Thyroid gland (tissue), 4 donors: ENCODE measurements around the gene RFPL3. TPM values are rescaled to one million over a fixed set of nuclear protein-coding genes. Genes with fewer than 3 reads are reported as not detected.

Source experiments
- DNase-seq, 2 donors: peaks; one replicate each; pipeline ENCODE4 v3.0.0-alpha.2; 2019
- H3K27ac ChIP-seq, 3 donors: fragments of 200-600 bp; sonication (generic); 1 replicate in 2 of 3; 2 replicates in 1 of 3; pipeline ENCODE4 v1.5.1; 2016 to 2019; ENCODE audit warnings: mild to moderate bottlenecking in 1 of 3, moderate library complexity in 1 of 3
- H3K27me3 ChIP-seq: fragments of 200-600 bp; sonication (generic); one replicate; pipeline ENCODE4 v1.5.1; 2019
- H3K36me3 ChIP-seq, 2 donors: fragments of 200-600 bp; sonication (generic); one replicate each; pipeline ENCODE4 v1.5.1; 2016 to 2019
- H3K4me1 ChIP-seq, 2 donors: fragments of 200-600 bp; sonication (generic); one replicate each; pipeline ENCODE4 v1.5.1; 2017 to 2019
- H3K4me3 ChIP-seq, 3 donors: fragments of 200-600 bp; sonication (generic); replicated peaks in 1 of 3; 1 replicate in 2 of 3; 2 replicates in 1 of 3; pipeline ENCODE4 v1.5.1; 2016; ENCODE audit warnings: mild to moderate bottlenecking in 1 of 3
- H3K9me3 ChIP-seq: fragments of 200-600 bp; sonication (generic); one replicate; pipeline ENCODE4 v1.5.1; 2017
- CTCF ChIP-seq, 6 experiments: fragments of 200-600 bp in 3 of 6; fragments of 450-650 bp in 3 of 6; sonication (generic) in 3 of 6; IDR thresholded peaks; one replicate each; pipeline ENCODE4 v1.5.1; 2016 to 2019; ENCODE audit warnings: antibody characterized with exemption in 6 of 6, mild to moderate bottlenecking in 2 of 6, inconsistent platforms in 1 of 6, moderate library complexity in 1 of 6
- POLR2A ChIP-seq, 2 donors: fragments of 450-650 bp; IDR thresholded peaks; one replicate each; pipeline ENCODE4 v1.6.1; 2017; ENCODE audit warnings: antibody characterized with exemption in 2 of 2, mild to moderate bottlenecking in 2 of 2, moderate library complexity in 1 of 2
- WGBS, 2 donors: methylation state at CpG; one replicate each; pipeline ENCODE4 v1.1.5; 2017; 5-methylcytosine and 5-hydroxymethylcytosine counted together
- intact Hi-C: fragments of 100-400 bp; cut with DNase I; formaldehyde crosslinking; loops from one replicate; pipeline ENCODE4 v1.15.1; 2023
- small RNA-seq: library from RNA; depleted of rRNA; stranded (forward); fragments of <200 nt; gene quantifications from one replicate; pipeline ENCODE3, GENCODE V24; 2016
- total RNA-seq, 4 donors: library from RNA; depleted of rRNA; stranded (reverse); fragments of >200 nt; gene quantifications; one replicate each; pipeline ENCODE4 v1.2.3, GENCODE V29; 2016

RFPL3 gene
- total RNA-seq, 4 donors from 2014 or later = not detected

- TF ChIP-seq POLR2A (IDR thresholded peaks at IDR 0.05) = no peak
- TF ChIP-seq CTCF (IDR thresholded peaks at IDR 0.05) = no peak
- no peak for DNase-seq
- 93 to 98% methylated on average over 9 of the region's 9 CpGs for WGBS, 2 donors
- H3K36me3 ChIP-seq = peaks cover 13 to 27% of the 10 kb centered on the region in 2 donors
- H3K27me3 ChIP-seq = no peaks in the 10 kb centered on the region
- no peak overlapping the region for H3K27ac ChIP-seq
- no peak overlapping the region for H3K4me3 ChIP-seq
- peaks cover 7 to 16% of the 10 kb centered on the region in 2 donors for H3K4me1 ChIP-seq
- no peaks in the 10 kb centered on the region for H3K9me3 ChIP-seq
- intact Hi-C loops = no loop called here
Observed at GRCh38 chr22:32409977-32410376, 52.3 kb downstream of the RFPL3 start.

GRCh38 chr22:32410459-32410858 is 52.8 kb downstream of the RFPL3 start:
- no peak overlapping the region for H3K27ac ChIP-seq
- intact Hi-C loops = no loop called here
- no peak overlapping the region for H3K4me3 ChIP-seq
- no peaks in the 10 kb centered on the region for H3K9me3 ChIP-seq
- no peak for DNase-seq
- TF ChIP-seq POLR2A (IDR thresholded peaks at IDR 0.05) = no peak
- TF ChIP-seq CTCF (IDR thresholded peaks at IDR 0.05) = no peak
- H3K4me1 ChIP-seq = peaks cover 7 to 16% of the 10 kb centered on the region in 2 donors
- peaks cover 13 to 24% of the 10 kb centered on the region in 2 donors for H3K36me3 ChIP-seq
- WGBS, 2 donors = 65 to 81% methylated on average over 4 of the region's 4 CpGs
- no peaks in the 10 kb centered on the region for H3K27me3 ChIP-seq

Small RNA genes lying within 50 kb of the gene (small RNA-seq; reads per million reads assigned to genes)
- gene AL021937.2 (not detected), gene IGLVIVOR22-2 (not detected), gene RF02171 (not detected), gene RF02172 (not detected)

Other genes with a start within 250 kb of the RFPL3 start
- gene C22orf42, start 198.6 kb upstream of the RFPL3 start, total RNA-seq = not detected
- not detected for gene RFPL2, start 152.8 kb upstream of the RFPL3 start, total RNA-seq
- 1 to 10 TPM in 3 of 4 donors, under 1 TPM in 1; 0.45 to 1.3 (median 1.3) TPM for gene SLC5A4, start 102.5 kb upstream of the RFPL3 start, total RNA-seq
- gene RTCB, start 54.4 kb downstream of the RFPL3 start, total RNA-seq = 10 to 100 TPM; 64.0 to 82.9 (median 77.7) TPM
- gene BPIFC, start 106.6 kb downstream of the RFPL3 start, total RNA-seq = not detected
- 100 to 1,000 TPM; 197 to 321 (median 253) TPM for gene FBXO7, start 116.9 kb downstream of the RFPL3 start, total RNA-seq